HG03045 (cell line): ENCODE measurements around the gene EXTL1.

Source experiments
- ATAC-seq: cut with Tn5 transposase; IDR thresholded peaks from one replicate; pipeline ENCODE4 v1.9.1; 2021; ENCODE audit warnings: mild to moderate bottlenecking, moderate library complexity; ENCODE audit not compliant: unreplicated experiment

Gene EXTL1

GRCh38 chr1:26038904-26039303, 17.3 kb downstream of the EXTL1 start:
- ATAC-seq: no peak

- no peak for ATAC-seq
Observed at GRCh38 chr1:26041401-26041800, 19.8 kb downstream of the EXTL1 start.

GRCh38 chr1:26041978-26042377, 20.4 kb downstream of the EXTL1 start:
- no peak for ATAC-seq

GRCh38 chr1:26043765-26044164, 22.2 kb downstream of the EXTL1 start:
- ATAC-seq: no peak

GRCh38 chr1:26044414-26044813, 22.8 kb downstream of the EXTL1 start:
- no peak for ATAC-seq

DNA sequence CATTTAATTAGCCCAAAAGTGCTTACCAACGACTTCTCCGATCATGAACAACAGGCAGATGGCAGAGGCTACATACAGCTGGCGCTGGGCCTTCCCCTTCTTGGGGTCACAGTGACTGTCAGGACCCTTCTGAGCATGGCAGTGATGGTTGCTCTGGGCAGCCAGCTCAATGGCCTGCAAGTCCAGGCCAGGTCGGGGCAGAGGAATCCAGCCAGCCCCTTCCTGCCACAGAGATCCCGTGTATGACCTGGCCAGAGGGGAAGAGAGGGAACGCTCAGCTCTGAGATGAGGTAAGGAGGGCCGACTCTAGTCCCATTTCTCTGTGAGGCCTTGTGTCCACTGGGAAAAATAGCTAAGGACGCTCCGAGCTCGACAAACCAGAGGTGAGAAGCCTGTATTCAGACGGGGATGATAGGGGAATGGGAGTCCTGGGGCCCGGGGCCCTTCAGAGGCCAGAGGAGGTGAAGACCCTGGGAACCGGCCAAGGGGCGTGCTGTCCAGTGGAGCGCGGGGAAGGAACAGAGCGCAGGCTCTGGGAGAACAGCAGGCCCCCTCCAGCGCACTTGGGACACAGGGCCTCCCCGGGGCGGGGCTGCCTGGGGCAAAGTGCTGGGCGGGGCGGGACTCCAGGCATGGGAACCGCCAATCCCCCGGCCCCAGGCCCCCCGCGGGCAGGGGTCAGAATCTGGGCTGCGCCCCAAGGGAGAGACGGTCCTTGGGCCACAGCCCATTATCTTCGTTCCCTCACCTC, 23.6 kb downstream of the EXTL1 start:
- ATAC-seq: no peak

GRCh38 chr1:26045722-26046245, 24.2 kb downstream of the EXTL1 start, which contains the start of gene SLC30A2:
Gene SLC30A2, minus strand, starts transcription at chr1:26046118. Its CDS starts 222 bp downstream, at chr1:26045896.
- no peak for ATAC-seq

DNA sequence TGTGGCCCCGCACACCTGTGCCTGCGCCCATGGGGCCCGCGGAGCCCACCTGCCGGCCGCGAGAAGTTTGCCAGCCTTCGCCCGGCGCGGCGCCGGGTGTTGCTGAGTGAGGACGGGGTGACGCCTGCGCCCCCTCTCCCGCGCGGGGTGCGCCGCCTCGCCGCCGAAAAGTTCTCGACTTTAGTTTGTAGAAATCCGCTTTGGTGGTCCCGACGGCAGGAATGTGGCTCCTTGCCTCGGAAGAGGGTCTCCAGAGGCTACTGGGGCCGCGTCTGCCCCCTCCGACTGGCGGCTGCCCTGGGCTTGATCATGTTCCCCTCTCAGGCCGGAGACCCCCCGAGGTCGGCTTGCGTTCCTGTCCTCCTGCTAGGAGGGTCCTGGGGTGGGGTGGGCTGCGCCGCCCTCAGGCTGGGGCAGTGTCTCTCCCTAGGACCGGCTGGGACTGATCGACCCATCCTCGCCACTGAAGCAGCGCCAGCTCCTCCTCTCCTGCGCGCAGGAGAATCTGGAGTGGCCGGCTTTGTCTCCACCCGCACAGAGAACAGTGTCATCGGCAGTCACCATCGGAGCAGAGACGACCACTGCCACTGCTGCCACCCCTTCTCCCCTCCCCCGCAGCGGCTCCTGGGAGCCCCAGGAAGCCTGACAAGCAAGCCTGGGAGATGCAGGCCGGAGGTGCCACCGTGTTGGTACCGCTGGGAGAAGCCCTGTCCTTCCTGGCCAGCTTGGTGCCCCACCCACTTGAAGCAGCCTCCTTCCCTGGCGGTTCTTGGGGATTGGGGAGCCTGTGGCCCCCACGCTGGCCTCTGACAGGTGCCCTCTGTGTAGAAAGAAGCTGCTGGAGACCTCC, 24.9 kb downstream of the EXTL1 start:
- no peak for ATAC-seq

DNA sequence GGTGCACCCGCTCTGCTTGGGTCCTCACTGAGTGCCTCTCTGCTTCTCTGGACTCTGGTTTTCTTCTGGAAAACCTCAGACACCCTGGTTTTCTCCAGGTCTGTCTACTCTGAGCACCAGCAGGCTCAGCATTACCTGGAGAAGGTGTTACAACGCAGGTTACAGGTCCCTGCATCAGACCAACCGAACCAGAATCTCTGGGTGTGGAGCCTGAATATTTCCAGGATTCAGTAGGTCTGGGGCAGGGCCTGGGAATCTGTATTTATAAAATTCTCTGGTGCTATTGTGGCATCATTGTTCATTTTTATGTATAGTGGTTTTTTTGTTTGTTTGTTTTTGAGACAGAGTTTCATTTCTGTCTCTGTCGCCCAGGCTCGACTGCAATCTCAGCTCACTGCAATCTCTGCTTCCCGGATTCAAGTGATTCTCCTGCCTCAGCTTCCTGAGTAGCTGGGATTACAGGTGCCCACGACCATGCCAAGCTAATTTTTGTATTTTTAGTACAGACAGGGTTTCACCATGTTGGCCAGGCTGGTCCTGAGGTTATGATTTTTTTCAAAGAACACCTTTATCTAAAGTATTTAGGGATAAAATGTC, 25.8 kb downstream of the EXTL1 start:
- no peak for ATAC-seq

DNA sequence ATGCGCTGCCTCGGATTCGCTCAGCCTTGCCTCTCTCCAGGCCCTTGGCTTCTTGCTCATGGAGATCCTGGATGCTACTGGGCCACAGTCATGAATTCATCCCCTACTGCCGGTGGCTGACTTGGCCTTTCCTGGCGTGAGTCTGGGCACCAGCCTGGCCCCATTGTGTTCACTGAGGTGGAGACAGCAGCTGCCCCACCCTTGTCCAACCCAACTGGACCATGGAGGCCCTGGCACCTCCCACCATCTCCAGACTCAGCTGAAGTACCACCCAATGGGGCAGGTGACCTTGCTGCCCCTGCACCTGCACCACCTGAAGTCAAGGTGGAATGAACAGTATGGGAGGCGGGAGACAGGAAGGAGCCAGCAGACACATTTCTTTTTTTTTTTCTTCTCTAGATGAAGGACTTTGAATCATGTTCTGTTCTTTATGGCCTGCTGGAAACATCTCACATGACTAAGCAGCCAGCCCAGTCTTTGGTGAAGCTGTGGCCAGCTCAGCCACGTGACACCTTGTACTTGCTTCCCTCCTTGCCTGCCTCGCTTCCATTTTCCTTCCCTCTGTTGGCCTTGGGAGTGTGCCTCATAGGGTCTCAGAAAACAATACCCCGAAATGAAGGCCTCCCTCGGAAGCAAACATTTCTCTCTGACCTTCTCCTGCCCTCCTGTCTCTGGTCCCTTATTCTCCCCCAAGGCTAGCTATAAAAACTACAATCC, 28.1 kb downstream of the EXTL1 start:
- ATAC-seq: no peak

- no peak for ATAC-seq
Observed at GRCh38 chr1:26050248-26050640, 28.7 kb downstream of the EXTL1 start.

DNA sequence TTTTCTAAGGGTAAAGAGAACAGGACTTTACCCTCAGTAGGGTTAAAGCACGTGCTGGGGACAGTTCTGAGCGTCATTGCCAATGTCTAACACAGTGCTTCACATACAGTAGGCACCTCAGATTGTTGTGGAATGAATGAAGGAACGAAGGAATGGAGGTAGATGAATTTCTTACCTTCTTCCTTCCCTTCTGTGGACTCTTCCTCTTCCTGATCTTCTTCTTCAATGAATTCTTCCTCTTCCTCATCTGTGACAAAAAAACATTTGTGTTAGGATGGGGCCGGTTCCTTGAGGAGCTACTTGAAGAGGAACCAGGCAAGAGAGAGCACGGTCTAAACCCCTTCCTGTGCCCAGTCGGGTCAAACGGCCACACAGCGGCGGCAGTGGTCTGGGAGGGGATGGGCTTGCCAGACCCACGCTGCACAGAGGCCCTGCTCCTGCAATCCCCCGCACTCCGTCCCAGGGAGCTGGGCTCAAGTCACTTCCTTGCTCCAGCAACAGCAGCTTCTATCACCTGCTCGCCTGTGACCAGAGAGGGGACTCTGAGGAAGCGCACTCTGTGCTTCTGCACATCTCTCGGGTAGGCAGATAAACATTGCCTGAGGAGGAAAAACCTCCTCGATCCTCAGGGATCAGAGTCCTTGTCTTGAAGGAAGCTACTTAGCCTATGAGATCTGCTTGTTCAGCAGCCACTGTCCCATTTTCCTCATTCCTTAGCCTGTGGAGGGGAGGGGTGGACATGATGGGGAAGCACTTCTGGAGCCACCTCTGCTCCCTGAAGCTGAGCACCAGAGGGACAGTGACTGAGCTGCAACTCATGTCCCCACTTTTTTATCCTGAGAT, 32.4 kb downstream of the EXTL1 start:
- ATAC-seq: no peak

DNA sequence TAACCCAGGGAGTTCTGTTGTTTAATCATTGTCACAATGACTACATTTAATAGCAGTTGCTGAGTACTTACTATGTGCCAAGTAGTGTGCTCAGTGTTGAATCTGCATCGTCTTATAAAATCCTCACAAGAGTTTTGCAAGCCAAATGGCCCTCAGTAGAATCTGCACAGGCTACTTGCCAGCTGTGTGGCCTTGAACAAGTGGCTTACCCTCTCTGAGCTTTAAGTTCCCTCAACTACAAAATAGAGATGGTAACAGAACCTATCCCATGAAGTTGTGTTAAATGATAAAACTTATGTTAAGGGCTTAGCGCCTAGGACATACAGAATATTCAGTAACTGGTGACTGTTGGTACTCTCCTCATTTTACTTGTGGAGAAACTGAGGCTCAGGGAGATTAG, 33.5 kb downstream of the EXTL1 start:
- no peak for ATAC-seq

DNA sequence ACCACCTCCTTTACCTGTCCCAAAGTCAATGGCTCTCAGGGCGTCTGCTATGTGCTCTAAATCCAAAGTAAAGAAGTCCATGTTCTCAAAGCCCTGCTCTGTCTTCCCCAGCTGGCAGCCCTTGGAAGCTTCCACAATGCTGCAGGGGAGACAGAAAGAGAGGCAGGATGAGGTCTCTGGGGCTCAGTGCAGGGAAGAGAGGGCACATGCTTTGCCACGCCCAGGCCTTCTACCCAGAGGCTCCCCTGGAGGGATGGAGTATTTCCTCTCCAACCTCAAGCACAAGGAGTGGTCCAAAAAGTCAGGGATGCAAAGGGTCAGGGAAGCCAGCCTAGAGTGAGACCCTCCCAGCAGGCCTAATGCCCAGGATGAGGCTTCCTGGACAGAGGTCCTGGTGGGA, 35.6 kb downstream of the EXTL1 start:
- no peak for ATAC-seq

DNA sequence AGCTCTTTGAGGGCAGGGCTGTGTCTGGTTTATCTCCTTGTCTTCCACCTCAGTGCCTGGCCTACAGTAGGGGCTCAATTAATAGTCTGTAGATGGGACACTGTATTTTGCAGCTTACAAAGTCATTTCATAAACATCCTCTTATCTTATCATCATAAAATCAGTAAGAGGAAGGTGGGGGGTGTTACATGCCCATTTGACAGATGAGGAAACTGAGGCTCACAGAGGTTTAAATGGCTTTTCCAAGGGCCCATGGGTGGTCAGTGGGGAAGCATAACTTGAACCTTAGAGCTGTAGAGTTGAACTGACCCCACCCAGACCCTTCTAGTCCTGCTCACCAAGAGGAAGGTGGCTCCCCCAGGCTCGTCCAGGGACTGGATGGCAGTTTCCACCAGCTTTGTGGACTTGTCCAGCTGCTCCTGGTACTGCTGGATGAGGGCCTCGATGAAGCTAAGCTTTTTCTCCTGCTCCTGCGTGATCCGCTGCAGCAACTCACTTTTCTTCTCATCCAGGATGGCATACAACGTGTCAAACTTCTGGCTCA, 36.5 kb downstream of the EXTL1 start:
- ATAC-seq: no peak

DNA sequence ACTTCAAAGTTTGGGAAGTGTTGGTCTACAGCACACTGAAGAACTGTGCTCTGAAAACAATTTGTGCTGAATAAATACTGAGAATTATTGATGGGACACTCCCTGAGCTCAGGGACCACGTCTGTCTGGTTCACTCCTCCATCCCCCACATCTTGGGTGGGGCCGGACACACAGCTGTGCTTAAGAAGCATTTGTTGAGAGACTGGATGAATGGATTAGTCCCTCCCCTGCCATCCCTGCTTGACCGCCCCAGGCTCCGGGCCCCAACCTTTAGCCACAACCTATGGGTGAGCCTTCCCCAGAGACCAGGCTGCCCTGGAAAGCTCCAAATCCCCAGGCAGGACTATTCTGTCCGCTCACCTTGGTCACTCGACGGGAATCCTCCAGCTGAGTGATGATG, 38.3 kb downstream of the EXTL1 start:
- no peak for ATAC-seq

- ATAC-seq: no peak
Observed at GRCh38 chr1:26060832-26061574, 39.4 kb downstream of the EXTL1 start.

DNA sequence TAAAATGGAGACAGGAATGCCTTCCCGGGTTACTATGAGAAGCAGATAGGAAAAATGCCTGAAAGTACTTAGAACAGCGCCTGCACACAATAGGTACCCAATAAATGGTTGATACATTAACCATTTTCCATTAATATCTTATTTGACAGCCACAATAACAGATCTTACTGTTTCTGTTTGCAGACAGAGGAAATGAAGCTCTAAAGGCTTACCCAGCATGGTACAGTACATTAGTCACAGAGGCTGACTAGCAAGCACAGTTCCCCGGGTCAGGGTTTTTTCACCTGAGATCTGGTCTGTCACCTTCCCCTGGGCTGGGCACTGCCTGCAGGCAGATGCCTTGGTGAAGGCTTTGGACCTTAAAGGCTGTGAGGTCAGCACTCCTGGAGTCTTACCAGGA, 43.0 kb downstream of the EXTL1 start:
- no peak for ATAC-seq

DNA sequence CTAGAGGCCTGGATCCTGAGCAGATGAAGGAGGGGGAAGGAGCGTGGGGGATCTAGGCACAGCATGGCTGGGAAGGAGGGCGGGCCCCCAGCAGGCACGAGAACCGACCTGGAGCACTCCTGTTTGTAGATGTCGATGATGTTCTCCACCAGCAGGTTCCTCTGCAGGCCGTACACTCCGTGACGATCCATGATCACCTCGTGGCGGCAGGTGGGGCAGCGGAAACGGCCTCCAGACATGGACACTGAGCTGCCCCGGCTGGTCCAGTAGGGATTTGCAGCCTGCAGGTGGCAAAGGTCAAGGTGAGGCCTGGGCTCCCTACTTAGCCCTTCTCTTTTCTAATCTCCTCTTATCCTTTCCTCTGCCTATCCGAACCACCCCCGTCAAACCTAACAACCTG, 44.6 kb downstream of the EXTL1 start:
- ATAC-seq: no peak
